Measurements from ENCODE around the gene THSD7A. TPM values are rescaled to one million over a fixed set of nuclear protein-coding genes. Genes with fewer than 3 reads are reported as not detected.

THSD7A gene
- total RNA-seq, 1 experiment from 2014 or later = 5.7 TPM

GRCh38 chr7:11642841-11643240 lies 189.2 kb downstream of the THSD7A start:
- DNase-seq (ENCODE audit: extremely low read depth, low read depth) = no peak

DNA sequence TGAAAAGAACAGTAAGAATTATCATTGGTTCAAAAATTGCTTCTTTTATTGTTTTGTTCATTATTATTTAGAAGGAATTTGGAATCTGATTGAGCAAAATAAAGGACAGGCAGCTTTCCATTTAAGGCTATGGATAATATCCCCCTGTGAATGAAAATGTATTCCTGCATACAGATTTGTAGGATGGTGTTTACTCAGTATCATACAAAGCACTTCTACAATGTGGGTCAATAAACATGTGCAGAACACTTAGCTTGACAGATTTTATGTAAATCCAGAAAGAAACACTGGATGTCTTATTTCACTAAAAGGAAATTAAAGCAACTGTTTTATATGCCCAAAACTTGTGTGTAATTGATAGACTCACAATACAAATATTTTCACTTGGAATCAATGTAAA lies 189.7 kb downstream of the THSD7A start:
- no peak for DNase-seq (ENCODE audit: extremely low read depth, low read depth)

DNA sequence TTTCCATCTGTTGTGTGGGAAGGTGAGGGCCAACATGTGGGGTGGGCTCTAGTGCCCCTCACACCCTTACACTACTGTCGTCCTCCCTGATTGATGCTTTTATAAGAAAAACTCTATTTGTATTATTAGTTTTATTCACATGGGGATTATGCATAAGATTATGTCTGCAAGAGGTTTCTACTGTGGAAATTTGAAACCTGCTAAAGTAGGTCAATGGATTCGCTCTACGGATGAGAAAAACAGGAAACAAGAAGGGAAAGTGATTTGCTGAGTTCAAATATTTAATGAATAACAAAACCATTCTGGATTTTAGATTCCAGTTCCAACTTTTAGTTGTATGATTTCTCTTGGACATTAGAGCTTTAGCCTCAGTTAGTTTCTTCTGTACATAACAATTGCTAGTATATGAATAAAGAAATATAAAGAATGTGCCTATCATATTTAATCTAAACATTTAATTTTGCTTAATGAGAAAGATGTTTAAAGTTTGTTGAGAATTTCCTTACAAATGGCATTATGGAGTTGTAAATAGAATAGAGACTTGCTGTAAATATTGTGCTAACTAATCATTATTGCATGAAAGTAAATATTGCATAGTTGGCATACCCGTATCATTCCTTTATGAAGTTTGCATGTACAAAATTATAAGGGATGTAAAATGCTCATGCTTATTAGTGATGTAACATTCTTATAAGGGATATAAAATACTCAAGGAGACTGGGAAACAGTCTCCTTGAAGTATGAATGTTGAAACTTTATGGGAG lies 193.8 kb downstream of the THSD7A start:
- no peak for DNase-seq (ENCODE audit: extremely low read depth, low read depth)

DNA sequence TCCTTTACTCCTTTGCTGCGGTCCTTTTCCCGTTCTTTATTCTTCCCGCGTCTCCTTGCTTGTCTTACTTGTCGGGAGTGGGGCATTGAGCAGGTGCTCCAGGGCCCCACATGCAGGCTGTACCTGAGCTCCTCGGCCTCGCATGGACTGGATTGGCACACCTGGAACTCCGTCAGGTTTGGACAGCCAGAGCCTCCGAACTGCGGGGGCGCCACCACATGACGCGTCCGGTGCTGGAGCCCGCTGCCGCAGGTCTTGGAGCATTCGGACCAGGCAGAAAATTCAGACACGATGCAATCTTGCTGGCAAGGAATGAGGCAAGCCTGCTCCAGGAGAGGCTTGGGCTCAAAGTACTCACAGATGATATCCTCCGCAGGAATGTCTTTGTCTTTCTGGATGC lies 195.7 kb downstream of the THSD7A start:
- no peak for DNase-seq (ENCODE audit: extremely low read depth, low read depth)

DNA sequence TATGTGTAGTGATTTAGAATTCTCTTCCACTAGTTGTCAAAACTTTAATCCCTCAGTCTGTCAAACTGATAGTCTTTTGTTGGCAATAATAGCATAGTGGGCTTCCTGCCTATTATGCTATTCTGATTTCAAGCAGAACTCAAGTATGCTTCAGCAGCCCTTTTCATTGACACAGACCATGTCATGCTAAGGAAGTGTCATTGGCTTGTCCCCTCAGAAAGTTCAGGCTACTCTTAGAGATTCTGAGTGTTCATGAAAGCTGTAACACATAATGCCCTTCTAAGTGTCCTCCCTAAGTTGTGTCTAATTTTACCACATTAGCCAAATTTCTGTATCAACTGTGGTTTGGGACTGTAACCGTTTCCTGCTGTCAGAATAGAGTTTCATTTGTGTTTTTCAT lies 198.7 kb downstream of the THSD7A start:
- DNase-seq (ENCODE audit: extremely low read depth, low read depth) = no peak

GRCh38 chr7:11630355-11630754 lies 201.6 kb downstream of the THSD7A start:
- DNase-seq (ENCODE audit: extremely low read depth, low read depth) = no peak

DNA sequence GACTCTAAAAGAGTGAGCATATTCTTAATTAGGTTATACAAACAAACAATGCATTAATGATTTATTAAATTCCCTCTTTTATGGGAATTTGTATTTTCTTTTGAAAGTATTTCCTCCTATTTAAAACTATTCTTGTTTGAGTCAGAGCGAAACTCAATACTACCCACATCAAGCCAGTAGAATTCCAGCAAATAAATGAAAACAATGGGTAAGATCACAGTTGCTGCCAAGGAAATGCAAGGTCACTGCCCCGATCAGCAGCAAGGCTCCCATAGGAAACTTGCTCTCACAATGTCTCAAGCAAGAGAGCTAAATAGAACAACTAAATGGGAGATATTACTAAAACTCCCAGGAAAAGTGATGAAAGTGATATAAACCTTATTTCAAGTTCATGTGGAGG lies 206.3 kb downstream of the THSD7A start:
- no peak for DNase-seq (ENCODE audit: extremely low read depth, low read depth)

- no peak for DNase-seq (ENCODE audit: extremely low read depth, low read depth)
Observed at GRCh38 chr7:11623093-11623678, 208.8 kb downstream of the THSD7A start.

DNA sequence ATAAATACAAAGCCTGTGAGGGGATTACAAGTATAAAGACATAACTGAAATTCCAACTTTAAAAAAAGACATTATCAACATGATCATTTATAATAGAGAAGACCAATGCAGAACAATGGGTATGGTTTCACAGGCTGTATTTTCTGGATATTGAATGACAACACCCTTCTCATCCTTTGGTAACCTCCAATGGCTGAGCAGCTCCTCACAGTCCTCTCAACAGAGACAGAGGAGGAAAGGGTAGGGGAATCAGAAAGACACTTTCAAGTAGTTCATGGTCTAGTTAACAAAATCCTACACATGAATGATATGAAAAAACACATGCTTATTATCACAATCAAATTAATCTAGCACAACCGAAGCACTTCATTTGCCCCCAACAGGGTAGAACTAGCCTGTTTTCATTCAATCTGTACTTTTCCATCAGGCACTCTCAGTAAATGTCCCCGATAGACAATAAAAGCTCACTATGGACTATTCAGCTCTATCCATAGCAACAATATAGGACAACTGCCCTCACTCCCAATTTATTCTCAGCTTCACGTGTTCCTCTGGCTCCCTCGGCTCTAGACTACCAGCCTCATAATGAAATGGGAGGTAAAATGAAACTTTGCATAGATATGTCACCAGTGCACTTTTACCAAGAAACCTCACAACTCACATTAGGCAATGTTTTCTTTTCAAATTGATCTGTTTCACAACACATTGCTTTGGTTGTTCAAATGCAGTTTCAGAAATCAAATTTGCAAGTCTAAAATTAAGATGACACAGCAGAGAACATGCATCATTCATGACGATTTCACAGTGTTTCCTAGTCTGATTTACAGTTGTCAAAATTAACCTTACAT lies 211.4 kb downstream of the THSD7A start:
- no peak for DNase-seq (ENCODE audit: extremely low read depth, low read depth)

- DNase-seq (ENCODE audit: extremely low read depth, low read depth) = no peak
Observed at GRCh38 chr7:11616466-11616865, 215.5 kb downstream of the THSD7A start.

GRCh38 chr7:11615174-11615573 lies 216.8 kb downstream of the THSD7A start:
- DNase-seq (ENCODE audit: extremely low read depth, low read depth) = no peak

DNA sequence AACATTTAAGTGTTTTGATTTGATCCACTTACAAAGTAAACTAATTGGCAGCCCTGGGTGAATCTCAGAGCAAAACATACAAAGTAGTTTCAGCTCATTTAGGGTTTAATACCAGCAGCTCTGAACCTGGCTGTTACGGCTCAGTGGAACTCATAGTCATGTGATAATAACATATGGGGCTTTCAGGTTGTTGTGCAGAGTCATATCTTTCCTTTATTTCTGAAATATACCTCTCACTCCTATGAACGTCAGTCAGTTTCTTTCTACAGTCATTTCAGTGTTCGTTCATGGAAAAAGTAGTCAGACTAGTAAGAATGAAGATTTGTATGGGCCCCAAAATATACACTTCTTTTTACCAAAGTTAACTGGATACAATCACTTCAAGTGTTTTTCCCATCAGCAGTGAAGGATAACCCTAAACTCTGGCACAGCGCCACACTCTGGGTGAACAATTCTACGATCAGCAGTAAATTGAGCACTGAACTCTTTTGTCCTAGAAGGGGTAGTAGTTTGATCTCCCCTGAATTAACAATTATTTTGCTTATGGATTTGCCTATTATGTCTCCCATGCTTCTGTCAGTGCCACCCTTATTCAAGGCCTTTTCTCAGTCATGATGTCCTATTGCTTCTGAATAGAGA lies 218.6 kb downstream of the THSD7A start:
- DNase-seq (ENCODE audit: extremely low read depth, low read depth) = no peak

DNA sequence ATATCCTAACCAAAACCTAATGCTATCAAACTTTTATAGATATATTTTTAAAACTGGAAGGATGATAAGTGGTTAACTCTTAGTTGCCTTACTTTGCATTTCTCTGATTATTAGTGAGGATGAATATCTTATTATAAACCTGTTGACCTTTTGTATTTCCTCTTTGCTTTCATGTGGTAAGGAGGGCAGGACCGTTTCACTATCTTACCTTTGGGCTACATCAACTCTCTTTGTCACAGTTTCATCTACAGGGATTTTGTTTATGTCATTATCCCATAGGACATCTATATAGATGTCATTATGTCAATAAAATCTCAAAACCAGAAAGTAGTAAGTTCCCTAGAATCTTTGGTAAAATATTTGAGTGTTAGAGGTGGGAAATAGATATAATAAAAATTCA lies 219.3 kb downstream of the THSD7A start:
- no peak for DNase-seq (ENCODE audit: extremely low read depth, low read depth)

GRCh38 chr7:11609096-11609670 lies 222.8 kb downstream of the THSD7A start:
- no peak for DNase-seq (ENCODE audit: extremely low read depth, low read depth)

DNA sequence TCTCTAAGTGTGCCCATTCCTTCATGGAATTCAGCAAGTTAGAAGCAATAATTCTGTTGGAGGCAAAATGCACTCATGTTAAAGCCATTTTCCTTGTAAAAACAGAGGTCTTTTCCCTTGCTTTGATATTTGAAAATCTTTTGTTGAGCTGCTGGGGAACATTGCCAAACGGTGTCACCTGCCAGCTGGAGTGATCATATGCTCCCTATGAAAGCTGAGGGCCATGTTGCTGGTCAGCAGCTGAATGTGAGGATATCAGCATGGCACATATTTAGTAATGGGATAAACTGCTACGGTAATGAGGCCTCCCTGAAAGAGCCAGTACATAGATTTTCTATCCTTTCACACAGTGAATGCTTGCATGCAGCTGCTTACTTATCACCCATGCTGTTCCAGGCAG lies 224.3 kb downstream of the THSD7A start:
- no peak for DNase-seq (ENCODE audit: extremely low read depth, low read depth)

- no peak for DNase-seq (ENCODE audit: extremely low read depth, low read depth)
Observed at GRCh38 chr7:11605749-11606148, 226.2 kb downstream of the THSD7A start.

GRCh38 chr7:11604505-11604904 lies 227.5 kb downstream of the THSD7A start:
- no peak for DNase-seq (ENCODE audit: extremely low read depth, low read depth)

- DNase-seq (ENCODE audit: extremely low read depth, low read depth) = no peak
Observed at GRCh38 chr7:11601761-11602160, 230.2 kb downstream of the THSD7A start.

DNA sequence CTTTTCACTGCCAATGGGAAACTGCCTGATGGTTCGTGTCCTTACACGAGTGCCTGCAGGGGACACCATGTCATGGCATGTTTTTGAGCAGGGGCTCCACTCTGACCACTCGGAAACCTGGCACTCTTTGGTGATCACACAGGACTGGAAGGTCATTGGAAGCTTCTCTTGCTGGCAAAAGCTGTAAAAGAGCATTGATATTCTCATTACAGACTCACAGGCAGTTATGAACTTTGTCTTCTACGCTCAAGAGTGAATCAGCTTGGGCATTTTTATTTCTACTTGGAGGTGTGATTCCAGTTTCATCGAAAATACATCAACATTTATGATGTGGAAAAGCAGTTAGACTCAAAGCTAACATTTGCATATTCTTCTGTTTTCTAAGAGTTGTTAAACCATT lies 238.7 kb downstream of the THSD7A start:
- no peak for DNase-seq (ENCODE audit: extremely low read depth, low read depth)

DNA sequence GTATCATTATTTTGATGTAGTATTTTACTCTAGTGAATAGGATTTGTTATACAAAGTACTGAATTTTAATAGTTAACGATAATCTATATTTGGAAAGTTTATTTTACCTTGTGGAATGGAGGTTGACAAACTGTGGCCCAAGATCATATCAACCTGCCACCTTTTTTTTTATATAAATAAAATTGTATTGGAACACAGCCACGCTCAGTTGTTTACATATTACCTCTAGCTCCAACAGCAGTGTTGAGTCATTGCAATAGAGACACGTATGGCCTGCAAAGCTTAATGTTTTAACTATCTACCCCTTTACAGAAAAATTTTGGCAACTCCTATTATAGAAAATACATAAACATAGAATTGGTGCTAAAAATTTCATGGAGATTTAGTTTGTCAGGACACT lies 239.3 kb downstream of the THSD7A start:
- DNase-seq (ENCODE audit: extremely low read depth, low read depth) = no peak

GRCh38 chr7:11591943-11592342 lies 240.1 kb downstream of the THSD7A start:
- DNase-seq (ENCODE audit: extremely low read depth, low read depth) = no peak

All from NCI-H460 (cell line).